ENCODE measurements around the gene LY6G5B.

DNA sequence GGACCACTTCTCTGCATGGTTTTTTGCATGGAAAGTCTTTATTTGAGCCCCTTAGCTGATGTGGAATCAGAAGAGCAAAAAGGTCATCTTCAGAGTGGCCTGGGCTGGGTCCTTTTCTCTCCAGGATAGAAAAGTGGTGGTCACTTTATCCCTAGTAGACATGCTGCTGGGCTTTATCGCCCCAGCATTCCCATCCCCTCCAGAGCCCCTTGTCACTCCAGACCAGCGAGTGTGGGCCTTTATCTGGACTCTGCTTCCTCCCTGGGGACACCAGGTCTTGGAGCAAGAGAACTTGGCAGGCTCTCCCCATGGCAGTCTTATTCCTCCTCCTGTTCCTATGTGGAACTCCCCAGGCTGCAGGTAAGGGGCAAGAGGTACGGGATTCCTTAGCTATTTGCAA is 36.8 kb downstream of the LY6G5B start, which contains the start of gene LY6G6F:
- TF ChIP-seq, protein P1, sequence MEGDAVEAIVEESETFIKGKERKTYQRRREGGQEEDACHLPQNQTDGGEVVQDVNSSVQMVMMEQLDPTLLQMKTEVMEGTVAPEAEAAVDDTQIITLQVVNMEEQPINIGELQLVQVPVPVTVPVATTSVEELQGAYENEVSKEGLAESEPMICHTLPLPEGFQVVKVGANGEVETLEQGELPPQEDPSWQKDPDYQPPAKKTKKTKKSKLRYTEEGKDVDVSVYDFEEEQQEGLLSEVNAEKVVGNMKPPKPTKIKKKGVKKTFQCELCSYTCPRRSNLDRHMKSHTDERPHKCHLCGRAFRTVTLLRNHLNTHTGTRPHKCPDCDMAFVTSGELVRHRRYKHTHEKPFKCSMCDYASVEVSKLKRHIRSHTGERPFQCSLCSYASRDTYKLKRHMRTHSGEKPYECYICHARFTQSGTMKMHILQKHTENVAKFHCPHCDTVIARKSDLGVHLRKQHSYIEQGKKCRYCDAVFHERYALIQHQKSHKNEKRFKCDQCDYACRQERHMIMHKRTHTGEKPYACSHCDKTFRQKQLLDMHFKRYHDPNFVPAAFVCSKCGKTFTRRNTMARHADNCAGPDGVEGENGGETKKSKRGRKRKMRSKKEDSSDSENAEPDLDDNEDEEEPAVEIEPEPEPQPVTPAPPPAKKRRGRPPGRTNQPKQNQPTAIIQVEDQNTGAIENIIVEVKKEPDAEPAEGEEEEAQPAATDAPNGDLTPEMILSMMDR (IDR thresholded peaks at IDR 0.05), result no peak
- TF ChIP-seq EZH2 (IDR thresholded peaks at IDR 0.05), result no peak

All from neural progenitor cell (in vitro differentiated cells).